Measurements from ENCODE around the gene OR9I1. TPM values are rescaled to one million over a fixed set of nuclear protein-coding genes. Genes with fewer than 3 reads are reported as not detected.

The OR9I1 gene
- total RNA-seq, 1 donor from 2014 or later: not detected

GRCh38 chr11:58142761-58143160 is 17.4 kb upstream of the OR9I1 start:
- Mint-ChIP-seq H3K4me1 (no peaks in the 10 kb centered on the region), H3K4me3 (no peak overlapping the region), H3K9me3 (no peaks in the 10 kb centered on the region), H3K36me3 (ENCODE audit: low read depth) (no peaks in the 10 kb centered on the region), H3K27ac (ENCODE audit: unreplicated experiment) (no peak overlapping the region), H3K27me3 (ENCODE audit: low read depth) (peaks cover 16% of the 10 kb centered on the region)
- TF ChIP-seq CTCF (conservative IDR thresholded peaks at IDR 0.05): no peak
- no peak for DNase-seq (ENCODE audit: low read depth, low spot score)

DNA sequence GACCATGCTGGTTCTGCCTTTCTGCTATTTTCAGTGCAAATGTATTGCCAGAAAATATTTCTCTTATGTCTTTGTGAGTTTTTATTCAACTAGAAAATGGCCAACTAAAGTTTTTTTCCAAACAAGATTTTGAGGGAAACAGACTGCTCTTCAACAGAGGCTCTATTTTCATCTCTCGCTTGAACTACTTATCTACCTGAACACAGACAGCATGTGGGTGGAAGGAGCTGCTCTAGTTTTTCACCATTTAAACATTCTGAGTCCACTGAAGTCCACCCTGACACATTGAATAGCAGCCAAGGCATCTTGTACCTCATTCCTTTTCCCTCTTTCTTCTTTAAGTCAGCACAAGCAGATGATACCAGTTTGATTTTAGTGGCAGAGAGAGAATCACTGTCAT is 9.8 kb upstream of the OR9I1 start:
- H3K4me1 Mint-ChIP-seq: no peaks in the 10 kb centered on the region

GRCh38 chr11:58134151-58134550 is 8.8 kb upstream of the OR9I1 start:
- no peak for DNase-seq (ENCODE audit: low read depth, low spot score)
- H3K4me3 Mint-ChIP-seq: no peak overlapping the region
- H3K36me3 Mint-ChIP-seq (ENCODE audit: low read depth): no peaks in the 10 kb centered on the region
- H3K9me3 Mint-ChIP-seq: no peaks in the 10 kb centered on the region
- no peak overlapping the region for H3K27ac Mint-ChIP-seq (ENCODE audit: unreplicated experiment)
- no peak for TF ChIP-seq CTCF (conservative IDR thresholded peaks at IDR 0.05)
- no peaks in the 10 kb centered on the region for H3K4me1 Mint-ChIP-seq
- H3K27me3 Mint-ChIP-seq (ENCODE audit: low read depth): peaks cover 7% of the 10 kb centered on the region

More for the DNA sequence above, 9.8 kb upstream of the OR9I1 start:
- no peak for DNase-seq (ENCODE audit: low read depth, low spot score)
- H3K27me3 Mint-ChIP-seq (ENCODE audit: low read depth): peaks cover 7% of the 10 kb centered on the region
- no peaks in the 10 kb centered on the region for H3K36me3 Mint-ChIP-seq (ENCODE audit: low read depth)
- TF ChIP-seq CTCF (conservative IDR thresholded peaks at IDR 0.05): no peak
- no peaks in the 10 kb centered on the region for H3K9me3 Mint-ChIP-seq
- no peak overlapping the region for H3K27ac Mint-ChIP-seq (ENCODE audit: unreplicated experiment)
- no peak overlapping the region for H3K4me3 Mint-ChIP-seq

GRCh38 chr11:58133309-58134076 is 8.2 kb upstream of the OR9I1 start:
- no peaks in the 10 kb centered on the region for H3K36me3 Mint-ChIP-seq (ENCODE audit: low read depth)
- DNase-seq (ENCODE audit: low read depth, low spot score): no peak

GRCh38 chr11:58127350-58127749 is 2.0 kb upstream of the OR9I1 start:
- Mint-ChIP-seq H3K27me3 (ENCODE audit: low read depth) (peaks cover 13% of the 10 kb centered on the region), H3K4me3 (no peak overlapping the region), H3K4me1 (no peaks in the 10 kb centered on the region), H3K36me3 (ENCODE audit: low read depth) (no peaks in the 10 kb centered on the region), H3K27ac (ENCODE audit: unreplicated experiment) (no peak overlapping the region), H3K9me3 (no peaks in the 10 kb centered on the region)
- no peak for TF ChIP-seq CTCF (conservative IDR thresholded peaks at IDR 0.05)
- no peak for DNase-seq (ENCODE audit: low read depth, low spot score)

More at GRCh38 chr11:58133309-58134076, 8.2 kb upstream of the OR9I1 start:
- Mint-ChIP-seq H3K4me1 (no peaks in the 10 kb centered on the region), H3K9me3 (no peaks in the 10 kb centered on the region), H3K27me3 (ENCODE audit: low read depth) (peaks cover 7% of the 10 kb centered on the region), H3K27ac (ENCODE audit: unreplicated experiment) (no peak overlapping the region), H3K4me3 (no peak overlapping the region)
- no peak for TF ChIP-seq CTCF (conservative IDR thresholded peaks at IDR 0.05)

Measured in neural crest cell (in vitro differentiated cells).